ENCODE results near the gene CHIT1. TPM values are rescaled to one million over a fixed set of nuclear protein-coding genes. Genes with fewer than 3 reads are reported as not detected.

The CHIT1 gene
- total RNA-seq, 2 experiments from 2014 or later, result 0.58 to 1.1 TPM

DNA sequence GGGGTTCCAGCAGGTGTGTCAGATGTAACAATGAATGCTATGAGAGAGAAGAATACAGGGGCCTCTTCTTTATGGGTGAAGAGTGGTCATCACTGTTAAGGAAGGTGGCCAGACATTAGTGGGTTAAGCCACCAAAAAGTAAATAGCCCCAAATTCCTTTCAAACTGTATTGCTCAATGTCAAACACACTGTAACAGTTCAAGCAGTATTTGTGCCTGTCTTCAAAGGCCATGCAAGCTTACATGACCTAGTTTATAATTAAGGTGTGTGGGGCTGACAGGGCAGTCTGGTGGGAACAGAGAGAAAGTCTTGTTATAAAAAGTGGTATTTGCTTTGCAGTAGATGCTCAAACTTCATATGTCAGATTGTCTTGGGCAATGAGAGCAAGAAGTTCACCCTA, 18.5 kb downstream of the CHIT1 start:
- Histone ChIP-seq H3K27ac (ENCODE audit: low read depth in 1 of 2, low read length in 2 of 2) (no peak overlapping the region), H3K9me3 (ENCODE audit: control insufficient read depth in 1 of 2, insufficient read depth in 1 of 2, low read length in 2 of 2) (no peaks in the 10 kb centered on the region), H3K4me1 (ENCODE audit: insufficient read depth, low read length) (peaks cover 2% of the 10 kb centered on the region), H3K36me3 (ENCODE audit: insufficient read depth, low read length) (no peaks in the 10 kb centered on the region), H3K27me3 (ENCODE audit: control insufficient read depth in 1 of 2, insufficient read depth in 2 of 2, low read length in 2 of 2) (no peaks in the 10 kb centered on the region), H3K4me3 (ENCODE audit: low read length) (no peak overlapping the region)
- TF ChIP-seq, protein P1, sequence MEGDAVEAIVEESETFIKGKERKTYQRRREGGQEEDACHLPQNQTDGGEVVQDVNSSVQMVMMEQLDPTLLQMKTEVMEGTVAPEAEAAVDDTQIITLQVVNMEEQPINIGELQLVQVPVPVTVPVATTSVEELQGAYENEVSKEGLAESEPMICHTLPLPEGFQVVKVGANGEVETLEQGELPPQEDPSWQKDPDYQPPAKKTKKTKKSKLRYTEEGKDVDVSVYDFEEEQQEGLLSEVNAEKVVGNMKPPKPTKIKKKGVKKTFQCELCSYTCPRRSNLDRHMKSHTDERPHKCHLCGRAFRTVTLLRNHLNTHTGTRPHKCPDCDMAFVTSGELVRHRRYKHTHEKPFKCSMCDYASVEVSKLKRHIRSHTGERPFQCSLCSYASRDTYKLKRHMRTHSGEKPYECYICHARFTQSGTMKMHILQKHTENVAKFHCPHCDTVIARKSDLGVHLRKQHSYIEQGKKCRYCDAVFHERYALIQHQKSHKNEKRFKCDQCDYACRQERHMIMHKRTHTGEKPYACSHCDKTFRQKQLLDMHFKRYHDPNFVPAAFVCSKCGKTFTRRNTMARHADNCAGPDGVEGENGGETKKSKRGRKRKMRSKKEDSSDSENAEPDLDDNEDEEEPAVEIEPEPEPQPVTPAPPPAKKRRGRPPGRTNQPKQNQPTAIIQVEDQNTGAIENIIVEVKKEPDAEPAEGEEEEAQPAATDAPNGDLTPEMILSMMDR (IDR thresholded peaks at IDR 0.05), result no peak
- ATAC-seq (ENCODE audit: poor library complexity) (no peak), DNase-seq (no peak)
- ChIA-PET CTCF (no interaction called here), POLR2A (no interaction called here)
- H3K4me1 Mint-ChIP-seq (ENCODE audit: low read depth), result peaks cover 1% of the 10 kb centered on the region
- no peaks in the 10 kb centered on the region for H3K9me3 Mint-ChIP-seq
- H3K27me3 Mint-ChIP-seq, result peaks cover under 1% of the 10 kb centered on the region
- no peak overlapping the region for H3K4me3 Mint-ChIP-seq
- intact Hi-C loops (cut with DNase I, micrococcal nuclease), result no loop called here
- H3K36me3 Mint-ChIP-seq (ENCODE audit: low read depth), result no peaks in the 10 kb centered on the region
- H3K27ac Mint-ChIP-seq, result no peak overlapping the region

DNA sequence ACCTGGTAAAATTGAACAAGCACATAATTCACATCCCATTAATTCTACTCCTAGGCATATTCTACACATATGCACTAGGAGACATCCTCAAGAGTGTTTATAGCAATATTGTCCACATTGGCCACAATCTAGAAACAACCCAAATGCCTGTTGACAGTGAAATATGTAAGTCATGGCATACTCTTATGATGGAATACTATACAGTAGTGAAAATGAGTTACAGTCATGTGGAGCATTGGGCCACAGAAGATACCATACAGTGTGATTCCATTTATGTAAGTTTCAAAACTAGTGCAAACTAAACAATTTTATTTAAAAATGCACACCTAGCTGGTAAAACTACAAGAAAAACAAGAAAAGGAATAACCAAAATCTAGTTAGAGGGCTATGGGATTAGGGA, 19.1 kb downstream of the CHIT1 start:
- no peak for DNase-seq
- Histone ChIP-seq H3K9me3 (ENCODE audit: control insufficient read depth in 1 of 2, insufficient read depth in 1 of 2, low read length in 2 of 2) (no peaks in the 10 kb centered on the region), H3K36me3 (ENCODE audit: insufficient read depth, low read length) (no peaks in the 10 kb centered on the region), H3K4me1 (ENCODE audit: insufficient read depth, low read length) (no peaks in the 10 kb centered on the region), H3K4me3 (ENCODE audit: low read length) (no peak overlapping the region), H3K27me3 (ENCODE audit: control insufficient read depth in 1 of 2, insufficient read depth in 2 of 2, low read length in 2 of 2) (no peaks in the 10 kb centered on the region), H3K27ac (ENCODE audit: low read depth in 1 of 2, low read length in 2 of 2) (no peak overlapping the region)
- ChIA-PET CTCF (no interaction called here), POLR2A (no interaction called here)
- no peak overlapping the region for H3K4me3 Mint-ChIP-seq
- no peak for ATAC-seq (ENCODE audit: poor library complexity)
- H3K36me3 Mint-ChIP-seq (ENCODE audit: low read depth), result no peaks in the 10 kb centered on the region
- H3K27me3 Mint-ChIP-seq, result no peaks in the 10 kb centered on the region
- TF ChIP-seq, protein P1 (IDR thresholded peaks at IDR 0.05), result no peak
- H3K4me1 Mint-ChIP-seq (ENCODE audit: low read depth), result no peaks in the 10 kb centered on the region
- no peak overlapping the region for H3K27ac Mint-ChIP-seq
- no peaks in the 10 kb centered on the region for H3K9me3 Mint-ChIP-seq
- intact Hi-C loops (cut with DNase I, micrococcal nuclease), result no loop called here

DNA sequence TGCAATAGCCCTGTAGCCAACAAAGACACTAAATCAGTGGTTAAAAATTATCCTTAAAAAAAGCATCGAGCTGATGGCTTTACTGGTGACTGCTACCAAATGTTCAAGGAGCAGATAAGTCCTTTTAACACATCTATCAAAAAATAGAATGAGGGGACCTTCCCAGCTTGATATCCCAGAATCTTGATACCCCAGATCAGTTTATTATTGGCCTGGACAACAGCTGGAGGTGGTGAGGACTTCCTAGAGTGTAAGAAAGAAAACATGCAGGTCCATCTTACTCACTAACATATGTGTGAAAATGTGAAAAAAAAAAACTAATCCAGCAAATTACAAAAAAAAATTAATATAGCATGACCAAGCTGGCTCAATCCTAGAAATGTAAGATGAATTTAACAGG, 21.3 kb downstream of the CHIT1 start:
- Mint-ChIP-seq H3K27me3 (no peaks in the 10 kb centered on the region), H3K36me3 (ENCODE audit: low read depth) (no peaks in the 10 kb centered on the region), H3K27ac (no peak overlapping the region), H3K4me3 (no peak overlapping the region), H3K4me1 (ENCODE audit: low read depth) (no peaks in the 10 kb centered on the region), H3K9me3 (no peaks in the 10 kb centered on the region)
- TF ChIP-seq, protein P1 (IDR thresholded peaks at IDR 0.05), result no peak
- ATAC-seq (ENCODE audit: poor library complexity) (no peak), DNase-seq (no peak)
- intact Hi-C loops (cut with DNase I, micrococcal nuclease), result loop anchor here in 1 of 2 experiments (5.0 kb wide), 1 partner anchor 1039 kb away; no protein-coding TSS in a partner anchor
- H3K36me3 ChIP-seq (ENCODE audit: insufficient read depth, low read length), result no peaks in the 10 kb centered on the region
- H3K4me1 ChIP-seq (ENCODE audit: insufficient read depth, low read length), result no peaks in the 10 kb centered on the region
- H3K27me3 ChIP-seq (ENCODE audit: control insufficient read depth in 1 of 2, insufficient read depth in 2 of 2, low read length in 2 of 2), result no peaks in the 10 kb centered on the region
- H3K27ac ChIP-seq (ENCODE audit: low read depth in 1 of 2, low read length in 2 of 2), result no peak overlapping the region
- H3K4me3 ChIP-seq (ENCODE audit: low read length), result no peak overlapping the region
- CTCF ChIA-PET, result no interaction called here
- POLR2A ChIA-PET, result no interaction called here
- no peaks in the 10 kb centered on the region for H3K9me3 ChIP-seq (ENCODE audit: control insufficient read depth in 1 of 2, insufficient read depth in 1 of 2, low read length in 2 of 2)
